EH (cell line): ENCODE data around the gene GRAP.
"Not testable (repeated sequence)": the region's sequence is repeated elsewhere in the genome, so short reads cannot be mapped to it uniquely, and the experiment has no call there.

Source experiments
- DNase-seq: peaks from one replicate; pipeline ENCODE4 v3.0.0-alpha.2; 2015; ENCODE audit warnings: low read depth

GRAP gene

GRCh38 chr17:19046782-19047375 is at the start of gene GRAP:
TSS of gene GRAP (minus strand) at chr17:19046957. CDS start at chr17:19046926, 31 bp downstream.
- not testable (repeated sequence) for DNase-seq

GRCh38 chr17:19093684-19094438 is 47.1 kb upstream of the GRAP start:
- DNase-seq: not testable (repeated sequence)

- DNase-seq: peak; percentile 76
Observed at GRCh38 chr17:19092737-19093683, 46.3 kb upstream of the GRAP start.

- DNase-seq: not testable (repeated sequence)
Observed at GRCh38 chr17:19090058-19090772, 43.5 kb upstream of the GRAP start.

- not testable (repeated sequence) for DNase-seq
Observed at GRCh38 chr17:19088804-19089685, 42.3 kb upstream of the GRAP start.

- not testable (repeated sequence) for DNase-seq
Observed at GRCh38 chr17:19077386-19077785, 30.6 kb upstream of the GRAP start.

GRCh38 chr17:19076398-19077192 is 29.8 kb upstream of the GRAP start:
- DNase-seq: not testable (repeated sequence)

GRCh38 chr17:19070318-19071168 is 23.8 kb upstream of the GRAP start:
- DNase-seq: not testable (repeated sequence)

GRCh38 chr17:19064378-19064777 is 17.6 kb upstream of the GRAP start:
- DNase-seq: peak; percentile 23

- not testable (repeated sequence) for DNase-seq
Observed at GRCh38 chr17:19063326-19063956, 16.7 kb upstream of the GRAP start.

GRCh38 chr17:19062718-19063325 is 16.1 kb upstream of the GRAP start:
- DNase-seq: not testable (repeated sequence)

- DNase-seq: not testable (repeated sequence)
Observed at GRCh38 chr17:19062009-19062717, 15.4 kb upstream of the GRAP start.

- not testable (repeated sequence) for DNase-seq
Observed at GRCh38 chr17:19055447-19055846, 8.7 kb upstream of the GRAP start.

- DNase-seq: not testable (repeated sequence)
Observed at GRCh38 chr17:19048826-19049225, 2.1 kb upstream of the GRAP start.

- not testable (repeated sequence) for DNase-seq
Observed at GRCh38 chr17:19047510-19047909, 753 bp upstream of the GRAP start.

GRCh38 chr17:19044643-19045042 is 2.1 kb downstream of the GRAP start:
- DNase-seq: not testable (repeated sequence)

- not testable (repeated sequence) for DNase-seq
Observed at GRCh38 chr17:19043032-19043431, 3.7 kb downstream of the GRAP start.
